HG03520 (cell line): ENCODE measurements around the gene TBC1D8.

Source experiments
- ATAC-seq: cut with Tn5 transposase; IDR thresholded peaks from one replicate; pipeline ENCODE4 v1.9.1; 2021; ENCODE audit warnings: mild to moderate bottlenecking, moderate library complexity; ENCODE audit not compliant: unreplicated experiment

The TBC1D8 gene

DNA sequence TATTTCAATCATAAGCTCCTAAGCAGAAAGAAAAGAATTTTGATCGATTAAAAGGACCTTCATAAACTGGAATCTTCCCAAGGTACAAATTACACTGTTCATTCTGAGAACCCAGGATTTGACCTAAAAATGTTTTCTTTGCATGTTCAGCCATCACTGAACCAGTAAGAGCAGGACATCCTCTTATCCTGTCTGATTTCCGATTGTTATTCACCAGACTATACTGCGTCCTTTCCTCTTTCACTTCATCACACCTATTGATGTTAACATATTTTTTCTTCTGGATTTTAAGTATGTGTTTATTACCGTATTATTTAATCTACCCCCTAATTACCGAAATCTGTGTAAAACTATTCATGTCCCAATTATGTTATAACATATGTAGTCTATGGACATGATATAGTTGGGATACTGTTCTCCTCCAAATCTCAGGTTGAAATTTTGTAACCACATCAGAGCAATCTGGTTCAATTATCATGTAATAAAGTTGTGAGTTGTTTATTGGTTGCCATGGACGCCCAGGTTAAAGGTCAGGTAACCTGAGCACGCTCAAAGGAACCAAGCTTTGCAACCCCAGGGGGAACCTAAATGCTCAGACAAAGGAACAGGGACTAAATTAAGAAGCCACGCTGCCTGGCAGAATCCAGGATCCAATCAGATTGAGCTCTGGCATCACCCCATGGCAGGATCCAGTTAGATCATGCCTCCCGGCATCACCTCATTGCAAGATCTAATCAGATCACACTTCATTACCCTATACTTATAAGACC is 11.6 kb upstream of the TBC1D8 start:
- ATAC-seq = no peak

GRCh38 chr2:101161658-101162057 is 10.5 kb upstream of the TBC1D8 start:
- ATAC-seq = no peak

- ATAC-seq = no peak
Measured at GRCh38 chr2:101160454-101160853, 9.3 kb upstream of the TBC1D8 start.

- no peak for ATAC-seq
Measured at GRCh38 chr2:101159526-101159925, 8.3 kb upstream of the TBC1D8 start.

GRCh38 chr2:101157272-101157671 is 6.1 kb upstream of the TBC1D8 start:
- ATAC-seq = no peak

GRCh38 chr2:101153787-101154186 is 2.6 kb upstream of the TBC1D8 start:
- no peak for ATAC-seq

DNA sequence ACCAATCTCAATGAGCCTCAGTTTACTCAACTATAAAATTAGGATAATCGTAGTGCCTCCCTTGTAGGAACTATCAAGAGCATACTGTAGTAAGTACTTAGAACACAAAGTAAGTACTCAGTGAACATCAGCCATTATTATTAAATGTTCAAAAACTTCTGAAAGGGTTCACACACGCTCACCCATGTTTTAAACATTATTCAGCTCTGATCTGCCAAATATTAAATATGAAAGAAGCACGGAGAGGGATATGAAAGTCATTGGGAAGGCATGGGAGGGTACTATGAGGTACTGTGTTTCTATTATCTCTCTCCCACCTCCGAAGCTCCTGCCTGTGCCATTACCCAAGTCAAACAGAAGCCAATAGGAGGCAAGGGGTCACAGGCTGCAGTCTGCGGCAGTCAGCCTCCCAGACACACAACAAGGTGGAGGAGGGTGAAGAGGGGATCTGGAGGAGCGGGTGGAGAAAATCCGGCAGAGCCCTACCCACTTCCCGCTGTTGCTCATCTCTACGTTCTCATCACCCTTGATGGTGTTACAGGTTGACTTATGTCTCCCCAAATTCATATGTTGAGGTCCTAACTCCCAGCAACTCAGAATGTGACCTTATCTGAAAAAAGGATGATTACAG is 2.0 kb upstream of the TBC1D8 start:
- no peak for ATAC-seq

GRCh38 chr2:101152272-101153076 is 1.3 kb upstream of the TBC1D8 start:
- ATAC-seq = no peak

GRCh38 chr2:101151859-101152271 is 683 bp upstream of the TBC1D8 start:
- ATAC-seq = no peak

- peak; percentile 15 for ATAC-seq
Measured at GRCh38 chr2:101150306-101151145, 656 bp downstream of the TBC1D8 start.

DNA sequence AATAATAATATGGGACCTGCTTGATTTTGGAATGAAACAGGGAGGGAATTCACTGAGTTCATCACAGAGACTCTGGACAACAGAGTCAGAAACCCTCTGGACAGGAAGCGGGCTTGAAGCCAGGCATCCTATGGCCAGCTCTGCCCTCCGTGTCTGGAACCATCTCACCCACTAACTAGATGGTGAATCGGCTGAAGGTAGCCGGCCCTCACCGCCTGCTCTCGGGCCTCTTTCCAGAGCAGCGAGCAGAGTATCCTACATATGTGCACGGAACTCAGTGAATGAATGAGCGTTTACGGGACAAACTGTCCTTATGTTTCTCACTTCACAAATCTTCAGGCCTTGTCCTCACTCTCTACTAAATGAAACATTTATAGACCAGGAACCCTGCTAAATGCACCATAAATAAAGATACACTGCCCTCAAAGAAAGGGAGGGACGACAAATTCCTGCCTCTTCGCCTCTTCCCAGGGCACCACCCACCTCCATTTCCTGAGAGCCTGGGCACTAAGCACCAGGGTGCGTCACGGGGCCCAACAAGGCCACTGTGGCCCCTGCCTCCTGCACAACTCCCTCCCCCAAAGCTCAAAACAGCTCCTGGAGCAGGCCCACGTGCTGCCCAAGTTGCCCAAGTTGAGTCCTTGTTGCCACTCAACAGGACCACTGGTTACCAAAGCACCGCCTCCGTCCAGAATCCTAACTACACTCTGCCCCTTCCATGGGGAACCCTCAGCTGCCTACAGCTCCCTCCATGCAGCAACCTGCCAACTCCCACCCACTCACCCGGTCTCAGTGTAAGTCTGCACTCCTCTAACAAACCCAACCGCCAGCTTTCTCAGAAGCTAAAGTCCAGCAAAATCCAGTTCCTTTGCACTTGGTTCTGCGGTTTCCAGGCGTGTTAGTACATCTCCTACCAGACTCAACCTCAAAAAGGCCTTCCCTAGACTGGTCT is 1.7 kb downstream of the TBC1D8 start:
- no peak for ATAC-seq

- no peak for ATAC-seq
Measured at GRCh38 chr2:101148777-101149176, 2.4 kb downstream of the TBC1D8 start.

DNA sequence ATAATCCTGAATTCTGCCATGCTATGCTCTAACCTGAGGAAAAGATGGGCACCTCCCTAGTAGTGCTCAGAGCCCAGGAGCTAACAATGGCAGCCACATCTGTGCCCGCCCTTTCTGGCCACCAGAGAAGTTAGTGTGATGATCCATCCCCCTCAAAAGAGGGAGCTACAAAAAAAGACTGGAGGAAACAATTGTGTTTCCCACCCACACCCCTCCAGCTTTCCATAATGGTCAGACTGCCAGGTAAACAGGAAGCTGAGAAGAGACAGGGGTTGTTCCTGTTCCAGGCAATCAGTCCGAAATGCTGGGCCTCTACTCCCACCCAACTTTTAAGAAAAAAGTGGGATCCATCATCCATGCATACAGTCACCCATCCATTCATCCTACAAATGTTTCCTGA is 3.2 kb downstream of the TBC1D8 start:
- no peak for ATAC-seq

- no peak for ATAC-seq
Measured at GRCh38 chr2:101147062-101147461, 4.1 kb downstream of the TBC1D8 start.

GRCh38 chr2:101146535-101146934 is 4.6 kb downstream of the TBC1D8 start:
- ATAC-seq = no peak

DNA sequence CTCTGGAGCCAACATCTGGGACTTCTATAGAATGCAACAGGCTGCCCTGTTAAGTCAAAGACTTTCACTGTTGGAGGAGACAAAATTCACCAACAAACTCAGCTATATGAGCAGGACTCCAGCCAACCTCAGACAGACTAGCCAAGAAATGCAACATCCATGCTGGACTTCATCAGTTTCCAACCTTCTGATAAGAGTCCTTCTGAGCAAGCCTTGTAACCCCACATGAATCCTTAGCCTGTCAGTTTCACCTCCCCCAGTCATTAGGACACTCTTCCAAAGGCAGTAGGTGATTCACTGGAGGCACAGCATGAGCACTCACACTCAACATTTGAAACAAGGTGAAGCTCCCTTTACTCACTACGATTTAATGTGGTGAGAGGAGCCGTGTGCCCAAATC is 5.8 kb downstream of the TBC1D8 start:
- no peak for ATAC-seq

GRCh38 chr2:101142163-101142562 is 9.0 kb downstream of the TBC1D8 start:
- ATAC-seq = no peak

DNA sequence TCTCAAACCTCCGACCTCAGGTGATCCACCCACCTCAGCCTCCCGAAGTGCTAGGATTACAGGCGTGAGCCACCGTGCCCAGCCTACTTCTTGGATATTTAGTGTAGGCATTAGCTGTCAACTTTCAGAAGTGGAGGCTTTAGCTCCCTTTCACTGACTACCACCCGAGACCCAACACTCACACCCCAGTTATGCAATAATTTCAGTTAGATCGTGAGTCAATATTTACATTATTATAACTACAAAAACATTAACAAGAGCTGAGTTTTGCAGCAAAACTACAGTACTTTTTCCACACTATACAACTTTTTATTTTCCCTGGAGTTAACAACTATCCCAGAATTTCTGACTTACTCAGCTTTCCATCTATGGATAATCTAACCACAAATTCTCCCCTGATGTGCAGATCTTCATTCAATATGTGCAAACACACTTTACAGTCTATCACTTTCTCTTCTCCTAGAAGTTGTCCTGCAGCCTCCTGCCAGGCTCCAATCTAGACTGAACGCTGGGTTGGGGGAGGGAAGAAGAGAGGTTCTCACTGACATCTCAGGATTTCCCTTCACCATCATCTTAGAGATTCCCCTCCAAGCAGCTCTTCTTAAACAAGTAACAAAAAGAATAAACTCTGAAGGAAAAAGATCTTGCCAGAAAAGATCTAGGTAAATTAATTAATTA is 10.1 kb downstream of the TBC1D8 start:
- no peak for ATAC-seq

- no peak for ATAC-seq
Measured at GRCh38 chr2:101140237-101140636, 10.9 kb downstream of the TBC1D8 start.
